AG04449 (cell line): ENCODE data around the gene KEL.

ENCODE experiments used
- CTCF ChIA-PET: fragments of 350-600 bp; formaldehyde crosslinking; extraction: SDS; loops from one replicate; lab custom pipeline; 2021; ENCODE audit warnings: antibody characterized with exemption; lab: Yijun Ruan, JAX
- POLR2A ChIA-PET: fragments of 400-600, 350-600 bp; formaldehyde crosslinking; extraction: SDS; loops from one replicate; lab custom pipeline; 2020; ENCODE audit warnings: antibody characterized with exemption, inconsistent platforms; lab: Yijun Ruan, JAX
- DNase-seq: peaks from one replicate; pipeline ENCODE4 v3.0.0-alpha.2; 2010; ENCODE audit warnings: low read depth, low spot score
- H3K4me3 ChIP-seq: 2 replicates; pipeline ENCODE4 v1.5.1; 2011; ENCODE audit warnings: low read depth, mild to moderate bottlenecking, control low read depth, low read length
- TF ChIP-seq, protein P1 (sequence below): IDR thresholded peaks from one replicate; pipeline ENCODE4 v1.5.1; 2011; ENCODE audit warnings: mild to moderate bottlenecking, moderate library complexity, low read length, control low read depth, inconsistent platforms; ENCODE audit not compliant: insufficient read depth; ENCODE audit errors: missing control alignments

Gene KEL

GRCh38 chr7:142927085-142927745, 34.9 kb downstream of the KEL start:
- H3K4me3 ChIP-seq, result no peak overlapping the region
- POLR2A ChIA-PET, result no interaction called here
- TF ChIP-seq, protein P1, sequence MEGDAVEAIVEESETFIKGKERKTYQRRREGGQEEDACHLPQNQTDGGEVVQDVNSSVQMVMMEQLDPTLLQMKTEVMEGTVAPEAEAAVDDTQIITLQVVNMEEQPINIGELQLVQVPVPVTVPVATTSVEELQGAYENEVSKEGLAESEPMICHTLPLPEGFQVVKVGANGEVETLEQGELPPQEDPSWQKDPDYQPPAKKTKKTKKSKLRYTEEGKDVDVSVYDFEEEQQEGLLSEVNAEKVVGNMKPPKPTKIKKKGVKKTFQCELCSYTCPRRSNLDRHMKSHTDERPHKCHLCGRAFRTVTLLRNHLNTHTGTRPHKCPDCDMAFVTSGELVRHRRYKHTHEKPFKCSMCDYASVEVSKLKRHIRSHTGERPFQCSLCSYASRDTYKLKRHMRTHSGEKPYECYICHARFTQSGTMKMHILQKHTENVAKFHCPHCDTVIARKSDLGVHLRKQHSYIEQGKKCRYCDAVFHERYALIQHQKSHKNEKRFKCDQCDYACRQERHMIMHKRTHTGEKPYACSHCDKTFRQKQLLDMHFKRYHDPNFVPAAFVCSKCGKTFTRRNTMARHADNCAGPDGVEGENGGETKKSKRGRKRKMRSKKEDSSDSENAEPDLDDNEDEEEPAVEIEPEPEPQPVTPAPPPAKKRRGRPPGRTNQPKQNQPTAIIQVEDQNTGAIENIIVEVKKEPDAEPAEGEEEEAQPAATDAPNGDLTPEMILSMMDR, result no peak
- DNase-seq, result no peak
- CTCF ChIA-PET, result no interaction called here

GRCh38 chr7:142925413-142925812, 36.8 kb downstream of the KEL start:
- POLR2A ChIA-PET, result no interaction called here
- DNase-seq, result no peak
- CTCF ChIA-PET, result no interaction called here
- TF ChIP-seq, protein P1, result no peak
- H3K4me3 ChIP-seq, result no peak overlapping the region

DNA sequence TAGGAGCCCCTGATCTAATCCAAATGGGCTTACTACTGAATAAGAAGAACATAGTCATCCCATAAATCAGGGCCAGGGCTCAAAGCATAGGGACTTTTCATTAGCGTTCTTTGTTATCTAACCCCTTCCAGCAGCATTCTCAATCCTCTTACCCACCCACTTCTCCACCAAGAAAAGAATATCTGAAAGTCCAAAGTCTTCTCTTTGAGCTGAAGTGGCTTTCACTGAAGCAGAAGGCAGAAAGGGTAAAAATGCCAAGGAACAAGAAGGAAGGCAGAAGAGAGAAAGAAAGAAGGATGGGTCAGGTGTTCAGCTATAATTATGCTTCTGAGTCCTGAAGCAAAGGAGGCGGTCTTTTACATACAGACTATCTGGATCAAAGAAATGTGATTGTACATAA, 38.8 kb downstream of the KEL start:
- ChIA-PET CTCF (no interaction called here), POLR2A (no interaction called here)
- H3K4me3 ChIP-seq, result no peak overlapping the region
- TF ChIP-seq, protein P1, result no peak
- no peak for DNase-seq

DNA sequence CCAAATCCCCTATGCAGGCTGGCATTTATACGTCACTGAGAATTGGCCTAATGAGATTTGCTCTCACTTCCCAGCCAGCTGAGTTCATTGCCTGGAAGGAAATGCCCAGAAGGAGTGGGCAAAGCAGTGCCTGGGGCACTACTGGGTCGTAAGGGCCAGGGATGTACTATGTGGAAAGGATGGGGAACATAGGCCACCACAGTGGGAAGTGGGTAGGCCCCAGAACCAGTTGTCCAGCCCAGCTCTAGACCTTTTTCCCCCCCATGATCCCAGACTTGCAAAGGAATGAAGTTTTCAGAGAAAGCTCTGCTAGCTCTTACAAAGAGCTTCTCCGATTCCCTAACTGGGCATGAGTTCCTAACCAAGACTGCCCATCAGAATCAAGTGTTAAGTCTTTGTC, 42.5 kb downstream of the KEL start:
- CTCF ChIA-PET, result no interaction called here
- DNase-seq, result no peak
- POLR2A ChIA-PET, result no interaction called here
- TF ChIP-seq, protein P1, result no peak
- H3K4me3 ChIP-seq, result no peak overlapping the region

- ChIA-PET CTCF (no interaction called here), POLR2A (interaction anchor here (0.6 kb wide), 1 partner anchor 15 kb away, joined by 3 read pairs; no protein-coding TSS in a partner anchor)
- TF ChIP-seq, protein P1, result no peak
- H3K4me3 ChIP-seq, result no peak overlapping the region
- no peak for DNase-seq
Measured at GRCh38 chr7:142918901-142919300, 43.3 kb downstream of the KEL start.

GRCh38 chr7:142917447-142917846, 44.7 kb downstream of the KEL start:
- CTCF ChIA-PET, result no interaction called here
- H3K4me3 ChIP-seq, result no peak overlapping the region
- TF ChIP-seq, protein P1, result no peak

More at GRCh38 chr7:142917447-142917846, 44.7 kb downstream of the KEL start:
- POLR2A ChIA-PET, result no interaction called here
- no peak for DNase-seq
